PC-3 (cell line): ENCODE measurements around the gene RBMS3. TPM values are rescaled to one million over a fixed set of nuclear protein-coding genes. Genes with fewer than 3 reads are reported as not detected.

Experiments
- ATAC-seq: fragments of 200-7000 bp; cut with Tn5 transposase; 2 replicates; pipeline ENCODE4 v1.9.1; 2020; ENCODE audit warnings: mild to moderate bottlenecking, moderate library complexity
- BruUV-seq: library from RNA; stranded (reverse); fragments of 400-500 nt; replicated peaks from 2 replicates; lab custom pipeline; 2021; lab: Mats Ljungman, UMichigan
- CTCF ChIA-PET: fragments of 300-600 bp; sonication (Branson Sonifier 250); formaldehyde crosslinking; loops from one replicate; lab custom pipeline; 2022; ENCODE audit warnings: antibody characterized with exemption; lab: Charles Lee
- POLR2A ChIA-PET: fragments of 300-600 bp; sonication (Branson Sonifier 250); formaldehyde crosslinking; loops from one replicate; lab custom pipeline; 2022; ENCODE audit warnings: antibody characterized with exemption; ENCODE audit not compliant: unreplicated experiment; lab: Charles Lee
- DNase-seq: peaks from one replicate; pipeline ENCODE4 v3.0.0-alpha.2; 2015
- H2AFZ ChIP-seq: fragments of 300-600 bp; sonication (generic); 2 replicates; pipeline ENCODE4 v1.6.0; 2016; ENCODE audit warnings: antibody characterized with exemption, low read length
- H3F3A ChIP-seq: fragments of 300-600 bp; sonication (generic); one replicate; pipeline ENCODE4 v1.6.0; 2017; ENCODE audit warnings: antibody characterized with exemption, low read length, control low read depth, mild to moderate bottlenecking; ENCODE audit not compliant: unreplicated experiment
- H3K27ac ChIP-seq: fragments of 300-600 bp; sonication (generic); 2 replicates; pipeline ENCODE4 v1.5.1; 2016; ENCODE audit warnings: mild to moderate bottlenecking, low read length
- H3K27me3 ChIP-seq: fragments of 300-600 bp; sonication (generic); 2 replicates; pipeline ENCODE4 v1.6.1; 2016; ENCODE audit warnings: low read length, mixed read lengths
- H3K36me3 ChIP-seq: fragments of 300-600 bp; sonication (generic); 2 replicates; pipeline ENCODE4 v1.6.1; 2016; ENCODE audit warnings: low read depth, mixed run types, low read length, mixed read lengths
- H3K4me1 ChIP-seq: fragments of 300-600 bp; sonication (generic); 2 replicates; pipeline ENCODE4 v1.5.1; 2016; ENCODE audit warnings: low read length; ENCODE audit not compliant: insufficient read depth
- H3K4me2 ChIP-seq: fragments of 300-600 bp; sonication (generic); 2 replicates; pipeline ENCODE4 v1.6.0; 2016; ENCODE audit warnings: low read length
- H3K4me3 ChIP-seq: fragments of 300-600 bp; sonication (generic); 2 replicates; pipeline ENCODE4 v1.5.1; 2016; ENCODE audit warnings: mild to moderate bottlenecking, low read length, mixed read lengths
- H3K79me2 ChIP-seq: fragments of 300-600 bp; sonication (generic); 2 replicates; pipeline ENCODE4 v1.6.1; 2017; ENCODE audit warnings: low read length, mixed read lengths
- H3K9ac ChIP-seq: fragments of 300-600 bp; sonication (generic); 2 replicates; pipeline ENCODE4 v1.6.0; 2016; ENCODE audit warnings: mild to moderate bottlenecking, low read length
- H3K9me2 ChIP-seq: fragments of 300-600 bp; sonication (generic); replicated peaks from 2 replicates; pipeline ENCODE4 v1.6.1; 2016; ENCODE audit warnings: mixed run types, low read length, mixed read lengths
- H3K9me3 ChIP-seq: fragments of 300-600 bp; sonication (generic); 2 replicates; pipeline ENCODE4 v1.6.1; 2016; ENCODE audit warnings: low read length, mixed read lengths
- H4K20me1 ChIP-seq: fragments of 300-600 bp; sonication (generic); 2 replicates; pipeline ENCODE4 v1.6.1; 2016; ENCODE audit warnings: low read length, mixed read lengths
- CTCF ChIP-seq: fragments of 300-600 bp; sonication (generic); conservative IDR thresholded peaks from 2 replicates; pipeline ENCODE4 v1.5.1; 2017; ENCODE audit warnings: antibody characterized with exemption, low read depth, mild to moderate bottlenecking, low read length
- EZH2 ChIP-seq: fragments of 300-600 bp; sonication (generic); IDR thresholded peaks from one replicate; pipeline ENCODE4 v1.6.1; 2017; ENCODE audit warnings: antibody characterized with exemption, mild to moderate bottlenecking, low read length; ENCODE audit not compliant: unreplicated experiment
- EZH2phosphoT487 ChIP-seq: fragments of 300-600 bp; sonication (generic); IDR thresholded peaks from 2 replicates; pipeline ENCODE4 v1.6.1; 2018; ENCODE audit warnings: mild to moderate bottlenecking, antibody characterized with exemption, low read length, borderline replicate concordance
- intact Hi-C: fragments of 100-400 bp; cut with micrococcal nuclease; formaldehyde crosslinking; loops from 2 replicates; pipeline ENCODE4 v1.9.0; 2023
- total RNA-seq: library from RNA; depleted of rRNA; stranded (reverse); fragments of >200 nt; gene quantifications from 2 replicates; pipeline ENCODE4 v1.2.3, GENCODE V29; 2014

RBMS3 gene
- total RNA-seq, 1 experiment from 2014 or later, result 5.4 TPM

- H3K27ac ChIP-seq, result no peak overlapping the region
- no peak for TF ChIP-seq CTCF
- no peak for TF ChIP-seq EZH2phosphoT487
- no peak for TF ChIP-seq EZH2
- H3K4me1 ChIP-seq, result peaks cover 21% of the 10 kb centered on the region
- no peaks in the 10 kb centered on the region for H3K9me3 ChIP-seq
- no TSS peak for BruUV-seq
- CTCF ChIA-PET, result no interaction called here
- H4K20me1 ChIP-seq, result no peaks in the 10 kb centered on the region
- H3K9me2 ChIP-seq, result no peaks in the 10 kb centered on the region
- H2AFZ ChIP-seq, result no peak overlapping the region
- no peaks in the 10 kb centered on the region for H3F3A ChIP-seq
- intact Hi-C loops, result loop anchor here (5.0 to 10.0 kb wide), 3 partner anchors 96 to 424 kb away; no protein-coding TSS in a partner anchor
- DNase-seq, result no peak
- POLR2A ChIA-PET, result interaction anchor here (0.5 to 0.7 kb wide), 2 partner anchors 53 to 130 kb away, joined by 4 to 5 read pairs; no protein-coding TSS in a partner anchor
- H3K4me3 ChIP-seq, result no peak overlapping the region
- no peak for ATAC-seq
- H3K27me3 ChIP-seq, result no peaks in the 10 kb centered on the region
- H3K36me3 ChIP-seq, result no peaks in the 10 kb centered on the region
- H3K4me2 ChIP-seq, result no peak overlapping the region
- H3K9ac ChIP-seq, result no peak overlapping the region
- H3K79me2 ChIP-seq, result 0 out of 2 replicates have a peak, but pooled peaks cover 5% of the 10 kb centered on the region
Observed at GRCh38 chr3:29338377-29338776, 57.5 kb downstream of the RBMS3 start.

- H3K36me3 ChIP-seq, result no peaks in the 10 kb centered on the region
- no peaks in the 10 kb centered on the region for H4K20me1 ChIP-seq
- no peak overlapping the region for H3K4me3 ChIP-seq
- peaks cover 20% of the 10 kb centered on the region for H3K4me1 ChIP-seq
- H3K27me3 ChIP-seq, result no peaks in the 10 kb centered on the region
- H3K4me2 ChIP-seq, result no peak overlapping the region
- H2AFZ ChIP-seq, result no peak overlapping the region
- no TSS peak for BruUV-seq
- no peak for TF ChIP-seq EZH2
- no peak overlapping the region for H3K27ac ChIP-seq
- intact Hi-C loops, result loop anchor here (5.0 to 10.0 kb wide), 3 partner anchors 96 to 423 kb away; no protein-coding TSS in a partner anchor
- DNase-seq (no peak), ATAC-seq (no peak)
- H3K79me2 ChIP-seq, result 0 out of 2 replicates have a peak, but pooled peaks cover 5% of the 10 kb centered on the region
- H3K9me3 ChIP-seq, result no peaks in the 10 kb centered on the region
- H3K9ac ChIP-seq, result no peak overlapping the region
- H3K9me2 ChIP-seq, result no peaks in the 10 kb centered on the region
- CTCF ChIA-PET, result no interaction called here
- no peaks in the 10 kb centered on the region for H3F3A ChIP-seq
- POLR2A ChIA-PET, result interaction anchor here (0.7 kb wide), 1 partner anchor 130 kb away, joined by 5 read pairs; no protein-coding TSS in a partner anchor
Observed at GRCh38 chr3:29339016-29339833, 58.4 kb downstream of the RBMS3 start.

GRCh38 chr3:29344154-29344553, 63.3 kb downstream of the RBMS3 start:
- BruUV-seq, result no TSS peak
- Histone ChIP-seq H3K79me2 (no peaks in the 10 kb centered on the region), H3K27ac (no peak overlapping the region), H2AFZ (no peak overlapping the region), H3K36me3 (no peaks in the 10 kb centered on the region), H3K4me3 (no peak overlapping the region), H3K9me2 (no peaks in the 10 kb centered on the region), H3F3A (no peaks in the 10 kb centered on the region), H3K27me3 (no peaks in the 10 kb centered on the region), H3K9ac (no peak overlapping the region), H3K4me1 (no peaks in the 10 kb centered on the region), H3K4me2 (no peak overlapping the region), H3K9me3 (no peaks in the 10 kb centered on the region), H4K20me1 (no peaks in the 10 kb centered on the region)
- TF ChIP-seq EZH2, result no peak
- TF ChIP-seq EZH2phosphoT487, result no peak
- no peak for TF ChIP-seq CTCF
- no peak for DNase-seq
- no peak for ATAC-seq
- ChIA-PET CTCF (no interaction called here), POLR2A (no interaction called here)
- intact Hi-C loops, result no loop called here
